Astrocyte of the cerebellum (primary cell): ENCODE data around the gene FIP1L1.

Source experiments
- DNase-seq: peaks from one replicate; pipeline ENCODE4 v3.0.0-alpha.2; 2011; ENCODE audit warnings: low read depth
- H3K4me3 ChIP-seq: 2 replicates; pipeline ENCODE4 v1.5.1; 2011; ENCODE audit warnings: mild to moderate bottlenecking, low read depth, low read length, moderate library complexity
- CTCF ChIP-seq: IDR thresholded peaks from 2 replicates; pipeline ENCODE4 v1.5.1; 2012; ENCODE audit warnings: low read length, low read depth, moderate library complexity, mild to moderate bottlenecking; ENCODE audit errors: missing control alignments
- in situ Hi-C: cut with HindIII; loops from 2 replicates; pipeline ENCODE4 v1.10.0; 2017; ENCODE audit warnings: low sequenced_read_pairs

The FIP1L1 gene

GRCh38 chr4:53507671-53508286 lies 130.3 kb downstream of the FIP1L1 start:
- DNase-seq: peak; percentile 95
- no peak for TF ChIP-seq CTCF
- H3K4me3 ChIP-seq: no peak overlapping the region
- in situ Hi-C loops: no loop called here

- peak; percentile 59 for DNase-seq
- H3K4me3 ChIP-seq: no peak overlapping the region
Observed at GRCh38 chr4:53508446-53508845, 131.0 kb downstream of the FIP1L1 start.

GRCh38 chr4:53510321-53510720 lies 132.9 kb downstream of the FIP1L1 start:
- H3K4me3 ChIP-seq: no peak overlapping the region
- no peak for TF ChIP-seq CTCF
- no peak for DNase-seq
- in situ Hi-C loops: no loop called here

More at GRCh38 chr4:53508446-53508845, 131.0 kb downstream of the FIP1L1 start:
- in situ Hi-C loops: no loop called here
- peak; percentile 18 for TF ChIP-seq CTCF
